NCI-H82 treated with DMSO at 0.1 percent for 48 hours (cell line): Measurements from ENCODE around the gene DPH6.
A peak's percentile ranks its signal among the peaks of the same experiment; 100 is the strongest.

ENCODE experiments used
- DNase-seq: peaks from one replicate; lab custom pipeline; 2025; ENCODE audit not compliant: unreplicated experiment; lab: John Stamatoyannopoulos, UW

The DPH6 gene

GRCh38 chr15:35545316-35545823 is 595 bp downstream of the DPH6 start:
- DNase-seq: peak; percentile 63

- DNase-seq: no peak
Observed at GRCh38 chr15:35540885-35541284, 5.1 kb downstream of the DPH6 start.

- DNase-seq: no peak
Observed at GRCh38 chr15:35540021-35540420, 5.9 kb downstream of the DPH6 start.

GRCh38 chr15:35535365-35535916 is 10.5 kb downstream of the DPH6 start:
- no peak for DNase-seq

GRCh38 chr15:35533130-35534110 is 12.5 kb downstream of the DPH6 start:
- no peak for DNase-seq

- no peak for DNase-seq
Observed at GRCh38 chr15:35530698-35531097, 15.3 kb downstream of the DPH6 start.

- DNase-seq: no peak
Observed at GRCh38 chr15:35529784-35530183, 16.2 kb downstream of the DPH6 start.

- DNase-seq: no peak
Observed at GRCh38 chr15:35522061-35522460, 23.9 kb downstream of the DPH6 start.

GRCh38 chr15:35519541-35520149 is 26.3 kb downstream of the DPH6 start:
- DNase-seq: no peak

- no peak for DNase-seq
Observed at GRCh38 chr15:35519052-35519451, 26.9 kb downstream of the DPH6 start.

- no peak for DNase-seq
Observed at GRCh38 chr15:35514759-35515158, 31.2 kb downstream of the DPH6 start.

GRCh38 chr15:35507932-35508638 is 37.9 kb downstream of the DPH6 start:
- DNase-seq: no peak

GRCh38 chr15:35506272-35506870 is 39.6 kb downstream of the DPH6 start:
- no peak for DNase-seq

GRCh38 chr15:35505809-35506208 is 40.2 kb downstream of the DPH6 start:
- no peak for DNase-seq

- no peak for DNase-seq
Observed at GRCh38 chr15:35505141-35505540, 40.8 kb downstream of the DPH6 start.

- no peak for DNase-seq
Observed at GRCh38 chr15:35499723-35500122, 46.2 kb downstream of the DPH6 start.

GRCh38 chr15:35496585-35496984 is 49.4 kb downstream of the DPH6 start:
- DNase-seq: no peak

GRCh38 chr15:35495080-35495479 is 50.9 kb downstream of the DPH6 start:
- DNase-seq: no peak

GRCh38 chr15:35491999-35492398 is 54.0 kb downstream of the DPH6 start:
- peak; percentile 86 for DNase-seq

GRCh38 chr15:35491173-35491572 is 54.8 kb downstream of the DPH6 start:
- no peak for DNase-seq

- DNase-seq: no peak
Observed at GRCh38 chr15:35490511-35490910, 55.5 kb downstream of the DPH6 start.
